Mammary epithelial cell (primary cell): ENCODE data around the gene TTC23.

Source experiments
- CTCF ChIP-seq, 2 donors: IDR thresholded peaks in 1 of 2; conservative IDR thresholded peaks in 1 of 2; 2 replicates each; pipeline ENCODE4 v1.5.1; 2011 to 2012; ENCODE audit warnings: inconsistent platforms in 2 of 2, low read length in 2 of 2, mild to moderate bottlenecking in 2 of 2, control low read depth in 1 of 2, low read depth in 1 of 2; ENCODE audit not compliant: insufficient read depth in 1 of 2; ENCODE audit errors: extremely low read depth in 1 of 2
- EZH2 ChIP-seq: IDR thresholded peaks from 2 replicates; pipeline ENCODE4 v1.6.1; 2012; ENCODE audit warnings: low read length, inconsistent platforms, borderline replicate concordance

- no peak for TF ChIP-seq CTCF (conservative IDR thresholded peaks at IDR 0.05 in 1 of 2, IDR thresholded peaks at IDR 0.05 in 1 of 2; ENCODE audit: extremely low read depth in 1 of 2, insufficient read depth in 1 of 2, low read depth in 1 of 2, low read length in 2 of 2)
- no peak for TF ChIP-seq EZH2
Measured at GRCh38 chr15:99138491-99138982, 110.8 kb downstream of the TTC23 start.
